Liver (tissue), 3 donors: ENCODE data around the gene MINK1.

Experiments used
- CTCF ChIP-seq: fragments of 150-350 bp; IDR thresholded peaks from 2 replicates; pipeline ENCODE4 v1.5.1; 2017; ENCODE audit warnings: improper control_type of control experiment, low read depth, low read length; ENCODE audit not compliant: missing input control
- EGR1 ChIP-seq, 2 donors: IDR thresholded peaks; 2 replicates each; pipeline ENCODE4 v1.6.1; 2016 to 2018; ENCODE audit warnings: antibody characterized with exemption in 2 of 2, low read depth in 2 of 2
- FOXA2 ChIP-seq: IDR thresholded peaks from 2 replicates; pipeline ENCODE4 v1.6.1; 2016; ENCODE audit warnings: antibody characterized with exemption
- GABPA ChIP-seq, 2 donors: IDR thresholded peaks in 1 of 2; conservative IDR thresholded peaks in 1 of 2; 2 replicates each; pipeline ENCODE4 v1.6.1; 2016; ENCODE audit warnings: antibody characterized with exemption in 2 of 2, mild to moderate bottlenecking in 1 of 2, moderate library complexity in 1 of 2
- HNF4A ChIP-seq, 2 donors: conservative IDR thresholded peaks; 2 replicates each; pipeline ENCODE4 v1.6.1; 2016; ENCODE audit warnings: antibody characterized with exemption in 2 of 2, mild to moderate bottlenecking in 2 of 2
- JUND ChIP-seq, 2 donors: IDR thresholded peaks; 2 replicates each; pipeline ENCODE4 v1.6.1; 2016; ENCODE audit warnings: antibody characterized with exemption in 2 of 2
- RAD21 ChIP-seq, 2 donors: IDR thresholded peaks; 2 replicates each; pipeline ENCODE4 v1.6.1; 2016; ENCODE audit warnings: antibody characterized with exemption in 2 of 2, mild to moderate bottlenecking in 2 of 2
- REST ChIP-seq: IDR thresholded peaks from 2 replicates; pipeline ENCODE4 v1.6.1; 2016; ENCODE audit warnings: antibody characterized with exemption, mild to moderate bottlenecking
- TAF1 ChIP-seq: conservative IDR thresholded peaks from 2 replicates; pipeline ENCODE4 v1.6.1; 2016; ENCODE audit warnings: antibody characterized with exemption, mild to moderate bottlenecking
- YY1 ChIP-seq: IDR thresholded peaks from 2 replicates; pipeline ENCODE4 v1.6.1; 2016; ENCODE audit warnings: antibody characterized with exemption, mild to moderate bottlenecking
- TF ChIP-seq, protein P1 (sequence below): IDR thresholded peaks from 2 replicates; pipeline ENCODE4 v1.6.1; 2016; ENCODE audit warnings: antibody characterized with exemption
- donor health status: healthy.
- donor health status: healthy.

GRCh38 chr17:4933646-4934045 lies 100.5 kb downstream of the MINK1 start:
- TF ChIP-seq TAF1: no peak
- TF ChIP-seq CTCF: no peak
- no peak for TF ChIP-seq JUND (IDR thresholded peaks at IDR 0.05)
- no peak for TF ChIP-seq YY1
- no peak for TF ChIP-seq REST
- TF ChIP-seq RAD21 (IDR thresholded peaks at IDR 0.05): no peak
- no peak for TF ChIP-seq FOXA2
- TF ChIP-seq, protein P1, sequence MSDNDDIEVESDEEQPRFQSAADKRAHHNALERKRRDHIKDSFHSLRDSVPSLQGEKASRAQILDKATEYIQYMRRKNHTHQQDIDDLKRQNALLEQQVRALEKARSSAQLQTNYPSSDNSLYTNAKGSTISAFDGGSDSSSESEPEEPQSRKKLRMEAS: no peak
- TF ChIP-seq GABPA (IDR thresholded peaks at IDR 0.05 in 1 of 2, conservative IDR thresholded peaks at IDR 0.05 in 1 of 2): no peak
- no peak for TF ChIP-seq HNF4A (conservative IDR thresholded peaks at IDR 0.05)
- TF ChIP-seq EGR1 (IDR thresholded peaks at IDR 0.05; ENCODE audit: low read depth in 2 of 2): no peak
